ENCODE measurements around the gene FGG.

Gene FGG

DNA sequence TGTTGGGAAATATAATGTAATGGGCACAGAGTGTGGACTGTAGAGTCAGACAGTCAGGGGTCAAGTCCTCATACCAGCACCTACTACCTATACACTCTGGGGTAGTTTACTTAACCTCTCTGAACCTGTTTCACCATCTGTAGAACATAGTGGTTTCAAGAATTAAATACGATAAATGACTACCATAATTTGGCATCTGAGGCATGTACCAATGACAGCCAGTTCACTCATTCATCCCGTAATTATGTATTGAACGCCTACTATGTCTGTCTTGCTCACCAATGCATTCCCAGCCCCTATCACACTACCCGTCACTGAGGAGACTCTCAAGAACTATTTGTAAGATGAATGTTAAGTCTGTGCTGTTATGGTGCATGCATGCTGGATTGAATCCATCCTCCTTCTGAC is 51.6 kb downstream of the FGG start:
- no peaks in the 10 kb centered on the region for H3K9me3 ChIP-seq (ENCODE audit: insufficient read depth, low read length)
- no peaks in the 10 kb centered on the region for H3F3A ChIP-seq (ENCODE audit: insufficient read depth)
- H3K4me3 ChIP-seq (ENCODE audit: insufficient read depth, low read length, poor library complexity, severe bottlenecking), result no peak overlapping the region
- no peak overlapping the region for H3K9ac ChIP-seq (ENCODE audit: low read length)
- no peak overlapping the region for H2AFZ ChIP-seq (ENCODE audit: low read depth, low read length, severe bottlenecking)
- no peaks in the 10 kb centered on the region for H3K79me2 ChIP-seq (ENCODE audit: insufficient read depth, low read length)
- no peaks in the 10 kb centered on the region for H3K36me3 ChIP-seq (ENCODE audit: low read length)
- H3K27me3 ChIP-seq (ENCODE audit: low read length), result no peaks in the 10 kb centered on the region
- H3K4me2 ChIP-seq (ENCODE audit: low read depth, low read length, poor library complexity, severe bottlenecking), result no peak overlapping the region
- TF ChIP-seq, protein P1, sequence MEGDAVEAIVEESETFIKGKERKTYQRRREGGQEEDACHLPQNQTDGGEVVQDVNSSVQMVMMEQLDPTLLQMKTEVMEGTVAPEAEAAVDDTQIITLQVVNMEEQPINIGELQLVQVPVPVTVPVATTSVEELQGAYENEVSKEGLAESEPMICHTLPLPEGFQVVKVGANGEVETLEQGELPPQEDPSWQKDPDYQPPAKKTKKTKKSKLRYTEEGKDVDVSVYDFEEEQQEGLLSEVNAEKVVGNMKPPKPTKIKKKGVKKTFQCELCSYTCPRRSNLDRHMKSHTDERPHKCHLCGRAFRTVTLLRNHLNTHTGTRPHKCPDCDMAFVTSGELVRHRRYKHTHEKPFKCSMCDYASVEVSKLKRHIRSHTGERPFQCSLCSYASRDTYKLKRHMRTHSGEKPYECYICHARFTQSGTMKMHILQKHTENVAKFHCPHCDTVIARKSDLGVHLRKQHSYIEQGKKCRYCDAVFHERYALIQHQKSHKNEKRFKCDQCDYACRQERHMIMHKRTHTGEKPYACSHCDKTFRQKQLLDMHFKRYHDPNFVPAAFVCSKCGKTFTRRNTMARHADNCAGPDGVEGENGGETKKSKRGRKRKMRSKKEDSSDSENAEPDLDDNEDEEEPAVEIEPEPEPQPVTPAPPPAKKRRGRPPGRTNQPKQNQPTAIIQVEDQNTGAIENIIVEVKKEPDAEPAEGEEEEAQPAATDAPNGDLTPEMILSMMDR (IDR thresholded peaks at IDR 0.05; ENCODE audit: insufficient read depth, low read length, poor library complexity, severe bottlenecking), result no peak
- no peak for TF ChIP-seq EZH2phosphoT487 (conservative IDR thresholded peaks at IDR 0.05; ENCODE audit: low read length)
- no peaks in the 10 kb centered on the region for H3K9me2 ChIP-seq (replicated peaks; ENCODE audit: insufficient read depth, low read length)
- no peaks in the 10 kb centered on the region for H4K20me1 ChIP-seq (ENCODE audit: low read depth, low read length)
- no peak overlapping the region for H3K27ac ChIP-seq (ENCODE audit: low read depth, low read length)

DNA sequence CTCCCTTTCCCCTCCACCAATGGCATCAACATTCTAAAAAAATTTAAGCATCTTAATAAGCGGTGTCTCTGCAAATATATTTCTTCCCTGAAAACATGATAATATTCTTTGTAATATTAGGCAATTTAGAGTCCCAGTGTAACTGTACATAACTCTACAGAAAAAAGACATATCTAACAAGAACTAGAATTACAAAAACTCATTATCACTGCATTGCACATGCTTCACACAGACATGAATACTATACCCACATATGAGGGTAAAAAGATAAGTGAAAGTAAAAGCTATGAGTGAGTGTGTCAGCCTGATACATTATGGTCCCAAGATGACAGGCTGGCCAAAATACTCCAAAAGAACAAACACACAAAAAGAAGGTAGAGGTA is 52.0 kb downstream of the FGG start:
- Histone ChIP-seq H3K36me3 (ENCODE audit: low read length) (no peaks in the 10 kb centered on the region), H3F3A (ENCODE audit: insufficient read depth) (no peaks in the 10 kb centered on the region), H3K9ac (ENCODE audit: low read length) (no peak overlapping the region), H2AFZ (ENCODE audit: low read depth, low read length, severe bottlenecking) (no peak overlapping the region), H3K4me3 (ENCODE audit: insufficient read depth, low read length, poor library complexity, severe bottlenecking) (no peak overlapping the region), H3K9me2 (replicated peaks; ENCODE audit: insufficient read depth, low read length) (no peaks in the 10 kb centered on the region), H4K20me1 (ENCODE audit: low read depth, low read length) (no peaks in the 10 kb centered on the region), H3K27ac (ENCODE audit: low read depth, low read length) (no peak overlapping the region), H3K79me2 (ENCODE audit: insufficient read depth, low read length) (no peaks in the 10 kb centered on the region), H3K27me3 (ENCODE audit: low read length) (no peaks in the 10 kb centered on the region), H3K4me2 (ENCODE audit: low read depth, low read length, poor library complexity, severe bottlenecking) (no peak overlapping the region), H3K9me3 (ENCODE audit: insufficient read depth, low read length) (no peaks in the 10 kb centered on the region)
- no peak for TF ChIP-seq EZH2phosphoT487 (conservative IDR thresholded peaks at IDR 0.05; ENCODE audit: low read length)
- TF ChIP-seq, protein P1 (IDR thresholded peaks at IDR 0.05; ENCODE audit: insufficient read depth, low read length, poor library complexity, severe bottlenecking), result no peak

DNA sequence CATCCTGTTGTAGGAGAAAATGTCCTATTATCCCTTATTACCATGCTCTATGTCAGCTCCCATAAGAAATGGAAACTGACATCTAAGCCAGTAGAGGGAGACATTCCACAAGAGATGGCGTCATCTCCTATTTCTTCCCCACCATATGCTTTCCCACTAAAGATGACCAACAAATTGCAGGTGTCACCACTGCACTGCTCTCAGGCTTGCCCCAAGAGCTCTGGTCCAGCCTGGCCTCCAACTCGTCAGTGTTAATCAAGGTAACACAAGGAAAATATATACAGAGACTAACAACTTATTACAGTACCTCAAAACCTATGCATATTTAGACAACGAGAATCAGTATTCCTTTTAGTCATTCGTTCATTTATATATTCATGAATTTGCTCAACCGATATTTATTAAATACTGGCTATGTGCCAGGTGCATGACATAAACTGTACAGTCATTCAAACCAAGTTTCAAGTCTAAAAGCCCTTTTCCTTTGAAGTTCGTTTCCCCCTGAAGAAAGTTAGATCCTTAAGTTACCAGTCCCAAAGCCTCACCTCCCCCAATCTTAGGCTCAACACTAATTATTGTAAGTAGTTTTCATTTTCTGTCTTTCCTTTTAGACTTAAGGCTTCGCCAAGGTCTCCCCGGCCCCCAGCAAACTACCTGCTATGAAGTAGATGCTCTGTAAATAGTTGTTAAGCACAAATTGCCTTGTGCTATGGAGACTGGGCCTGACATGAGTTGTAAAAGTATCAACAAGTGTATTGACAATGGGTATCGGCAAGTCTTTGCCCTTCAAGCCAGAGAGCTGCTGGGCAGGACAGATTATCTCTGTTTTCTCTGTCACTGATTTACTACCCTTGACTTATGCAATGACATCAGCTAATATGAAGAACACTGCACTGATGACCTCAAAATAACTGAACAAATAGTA is 52.7 kb downstream of the FGG start:
- no peak for TF ChIP-seq EZH2phosphoT487 (conservative IDR thresholded peaks at IDR 0.05; ENCODE audit: low read length)
- TF ChIP-seq, protein P1 (IDR thresholded peaks at IDR 0.05; ENCODE audit: insufficient read depth, low read length, poor library complexity, severe bottlenecking), result peak; percentile 17

More for the DNA sequence above, 52.7 kb downstream of the FGG start:
- Histone ChIP-seq H3K9ac (ENCODE audit: low read length) (no peak overlapping the region), H3K9me2 (replicated peaks; ENCODE audit: insufficient read depth, low read length) (no peaks in the 10 kb centered on the region), H3K27me3 (ENCODE audit: low read length) (no peaks in the 10 kb centered on the region), H3K4me3 (ENCODE audit: insufficient read depth, low read length, poor library complexity, severe bottlenecking) (no peak overlapping the region), H4K20me1 (ENCODE audit: low read depth, low read length) (no peaks in the 10 kb centered on the region), H3K27ac (ENCODE audit: low read depth, low read length) (no peak overlapping the region), H3K36me3 (ENCODE audit: low read length) (no peaks in the 10 kb centered on the region), H3K4me2 (ENCODE audit: low read depth, low read length, poor library complexity, severe bottlenecking) (no peak overlapping the region), H3F3A (ENCODE audit: insufficient read depth) (no peaks in the 10 kb centered on the region), H3K9me3 (ENCODE audit: insufficient read depth, low read length) (no peaks in the 10 kb centered on the region), H2AFZ (ENCODE audit: low read depth, low read length, severe bottlenecking) (no peak overlapping the region), H3K79me2 (ENCODE audit: insufficient read depth, low read length) (no peaks in the 10 kb centered on the region)

Measured in SU-DHL-6 (cell line).